SK-N-MC (cell line): Measurements from ENCODE around the gene ZDHHC3.

Experiments
- EZH2 ChIP-seq: fragments of 200-600 bp; sonication (generic); IDR thresholded peaks from one replicate; pipeline ENCODE4 v1.6.1; 2017; ENCODE audit warnings: antibody characterized with exemption
- POLR2AphosphoS5 ChIP-seq: IDR thresholded peaks from 2 replicates; pipeline ENCODE4 v1.6.1; 2012; ENCODE audit warnings: mild to moderate bottlenecking, low read depth, low read length, borderline replicate concordance

DNA sequence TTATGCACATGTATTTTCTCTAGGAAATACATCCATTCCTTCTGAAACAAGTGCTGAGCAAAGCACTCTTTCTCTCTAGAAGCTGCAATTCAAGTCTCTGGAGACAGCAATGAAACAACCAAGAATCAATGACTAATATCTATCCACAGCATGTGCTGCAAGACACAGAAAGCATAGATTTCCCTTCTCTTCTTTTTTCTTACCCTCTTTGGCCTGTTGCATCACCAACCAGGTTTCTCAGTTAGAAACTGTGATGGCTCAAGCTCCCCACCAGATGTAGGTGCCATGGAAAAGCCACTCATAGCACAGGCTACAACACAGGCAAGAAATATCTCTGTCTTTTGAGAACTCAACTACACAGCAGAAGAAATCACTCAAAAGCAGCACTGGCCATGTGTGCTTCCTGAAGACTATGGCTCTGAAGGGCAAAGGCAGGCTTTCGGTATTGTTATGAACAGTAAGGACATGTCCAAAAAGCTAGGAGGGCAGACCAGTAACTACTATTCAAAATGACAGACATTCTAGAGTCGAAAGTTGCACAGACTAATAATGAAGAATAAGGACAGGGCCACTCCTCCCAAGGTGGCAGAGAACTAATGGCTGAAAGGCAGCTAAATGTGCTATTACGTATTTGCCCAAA, 15.5 kb downstream of the ZDHHC3 start:
- TF ChIP-seq POLR2AphosphoS5 (no peak), EZH2 (no peak)
